ENCODE data around the gene IL1RN. TPM values are rescaled to one million over a fixed set of nuclear protein-coding genes. Genes with fewer than 3 reads are reported as not detected.

The IL1RN gene
- total and polyA plus RNA-seq, 2 of the 13 experiments (the other 11 are each of a cell fraction or from before 2014, with no cell fraction given): 21.2 to 101 TPM

- TF ChIP-seq USF2 (IDR thresholded peaks at IDR 0.05; ENCODE audit: low read depth, low read length): peak; percentile 88
- TF ChIP-seq USF2 (CRISPR knock-in tag; IDR thresholded peaks at IDR 0.05; ENCODE audit: borderline replicate concordance): peak; percentile 76; the same call in 1 of the 2 replicates
- no peak for TF ChIP-seq ZBTB40 (IDR thresholded peaks at IDR 0.05)
- TF ChIP-seq ZBTB40 (CRISPR knock-in tag; IDR thresholded peaks at IDR 0.05): peak; percentile 56; the same call in 1 of the 2 replicates
- TF ChIP-seq FOXP1 (IDR thresholded peaks at IDR 0.05): no peak
- peak; percentile 47; the same call in 1 of the 2 replicates for TF ChIP-seq FOXP1 (CRISPR knock-in tag; IDR thresholded peaks at IDR 0.05)
- TF ChIP-seq EP300 (IDR thresholded peaks at IDR 0.05; ENCODE audit: low read depth in 2 of 2, low read length in 2 of 2): peak in 1 of 2 experiments; percentile 52; a peak in 1 of 4 replicates
- no peak for TF ChIP-seq EP300 (CRISPR knock-in tag; IDR thresholded peaks at IDR 0.05; ENCODE audit: borderline replicate concordance)
- no peak for TF ChIP-seq MLLT10 (CRISPR knock-in tag; IDR thresholded peaks at IDR 0.05)
- TF ChIP-seq ZBTB46 (CRISPR knock-in tag; IDR thresholded peaks at IDR 0.05; ENCODE audit: borderline replicate concordance): no peak
- TF ChIP-seq FOXO1 (CRISPR knock-in tag; IDR thresholded peaks at IDR 0.05): no peak
- TF ChIP-seq SIN3A (IDR thresholded peaks at IDR 0.05; ENCODE audit: borderline replicate concordance, low read depth, low read length): no peak
- no peak for TF ChIP-seq MIER2 (CRISPR knock-in tag; IDR thresholded peaks at IDR 0.05)
- TF ChIP-seq DRAP1 (CRISPR knock-in tag; IDR thresholded peaks at IDR 0.05): peak; percentile 34; the same call in 1 of the 2 replicates
- TF ChIP-seq PITX1 (CRISPR knock-in tag; IDR thresholded peaks at IDR 0.05): 0 out of 2 replicates have a peak, but pooled peaks have one; percentile 34
- no peak for TF ChIP-seq AHR (CRISPR knock-in tag; IDR thresholded peaks at IDR 0.05)
- no peak for TF ChIP-seq ZNF75D (CRISPR knock-in tag; IDR thresholded peaks at IDR 0.05; ENCODE audit: borderline replicate concordance)
Observed at GRCh38 chr2:113164930-113165585, 37.7 kb downstream of the IL1RN start (continued).
